ENCODE results near the gene ENOX2. TPM values are rescaled to one million over a fixed set of nuclear protein-coding genes. Genes with fewer than 3 reads are reported as not detected.

The ENOX2 gene
- total and polyA plus RNA-seq, 7 donors, result 4.7 to 13.4 (median 10.5) TPM

DNA sequence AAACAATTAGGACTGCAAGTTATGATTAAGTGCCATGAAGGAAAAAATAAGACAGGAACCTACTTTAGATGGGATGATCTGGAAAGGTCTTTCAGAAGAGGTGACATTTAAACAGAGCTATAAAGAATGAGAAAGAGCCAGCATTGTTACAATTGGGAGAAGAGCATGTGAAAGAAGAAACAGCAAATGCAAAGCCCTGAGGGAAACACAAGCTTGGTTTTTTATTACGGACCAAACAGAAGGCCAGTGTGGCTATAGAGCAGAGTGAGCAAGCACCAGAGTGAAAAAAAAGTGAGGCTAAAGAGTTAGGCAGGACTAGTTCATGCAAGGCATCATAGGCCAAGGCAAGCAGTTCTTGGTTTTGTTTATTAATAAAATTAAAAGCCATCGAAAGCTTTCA is 325.6 kb downstream of the ENOX2 start:
- no peaks in the 10 kb centered on the region for H3K36me3 ChIP-seq (ENCODE audit: insufficient read depth in 1 of 2, low read depth in 1 of 2)
- H3K9me3 ChIP-seq, result no peaks in the 10 kb centered on the region
- no peaks in the 10 kb centered on the region for H3K4me1 ChIP-seq
- DNase-seq, result no peak
- WGBS, 3 donors, result 82 to 85% (median 83%) methylated on average over 2 of the region's 2 CpGs
- H3K4me3 ChIP-seq, result no peak overlapping the region
- intact Hi-C loops (cut with DNase I), result loop anchor here (5.0 kb wide), 1 partner anchor 340 kb away; no protein-coding TSS in a partner anchor
- H3K27me3 ChIP-seq (ENCODE audit: insufficient read depth in 3 of 3, low read length in 2 of 3), result peaks cover 0 to 2% (median 0%) of the 10 kb centered on the region in 3 donors
- no peak overlapping the region for H3K27ac ChIP-seq
- ATAC-seq, result no peak
- TF ChIP-seq, protein P1, sequence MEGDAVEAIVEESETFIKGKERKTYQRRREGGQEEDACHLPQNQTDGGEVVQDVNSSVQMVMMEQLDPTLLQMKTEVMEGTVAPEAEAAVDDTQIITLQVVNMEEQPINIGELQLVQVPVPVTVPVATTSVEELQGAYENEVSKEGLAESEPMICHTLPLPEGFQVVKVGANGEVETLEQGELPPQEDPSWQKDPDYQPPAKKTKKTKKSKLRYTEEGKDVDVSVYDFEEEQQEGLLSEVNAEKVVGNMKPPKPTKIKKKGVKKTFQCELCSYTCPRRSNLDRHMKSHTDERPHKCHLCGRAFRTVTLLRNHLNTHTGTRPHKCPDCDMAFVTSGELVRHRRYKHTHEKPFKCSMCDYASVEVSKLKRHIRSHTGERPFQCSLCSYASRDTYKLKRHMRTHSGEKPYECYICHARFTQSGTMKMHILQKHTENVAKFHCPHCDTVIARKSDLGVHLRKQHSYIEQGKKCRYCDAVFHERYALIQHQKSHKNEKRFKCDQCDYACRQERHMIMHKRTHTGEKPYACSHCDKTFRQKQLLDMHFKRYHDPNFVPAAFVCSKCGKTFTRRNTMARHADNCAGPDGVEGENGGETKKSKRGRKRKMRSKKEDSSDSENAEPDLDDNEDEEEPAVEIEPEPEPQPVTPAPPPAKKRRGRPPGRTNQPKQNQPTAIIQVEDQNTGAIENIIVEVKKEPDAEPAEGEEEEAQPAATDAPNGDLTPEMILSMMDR (IDR thresholded peaks at IDR 0.05), result no peak

DNA sequence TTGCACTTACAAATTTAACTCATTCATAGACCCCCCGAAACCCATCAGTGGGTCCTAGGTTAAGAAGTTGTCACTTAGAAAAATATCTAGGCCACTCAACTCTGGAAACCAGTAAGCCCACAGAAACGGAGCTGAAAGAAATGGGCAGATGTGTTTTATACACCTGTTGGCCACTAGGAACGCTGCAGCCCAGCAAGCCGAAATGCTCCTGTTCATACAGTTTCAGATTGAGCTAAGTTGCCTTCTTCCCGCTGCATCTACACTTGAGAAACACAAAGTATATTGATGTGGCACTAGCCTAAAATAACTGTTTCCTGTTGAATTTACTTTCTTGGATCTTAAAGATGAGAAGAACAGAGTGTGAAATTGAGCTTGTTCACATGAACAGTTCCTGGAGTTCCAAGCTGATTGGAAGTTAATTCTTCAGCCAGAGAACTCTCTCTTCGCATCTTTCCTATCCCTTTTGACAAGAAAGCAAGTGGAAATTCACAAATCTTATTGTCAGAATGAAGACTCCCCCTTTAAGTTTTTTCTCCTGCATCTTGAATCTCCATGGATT is 327.1 kb downstream of the ENOX2 start:
- intact Hi-C loops (cut with DNase I), result loop anchor here (5.0 kb wide), 1 partner anchor 341 kb away; no protein-coding TSS in a partner anchor
- H3K9me3 ChIP-seq, result no peaks in the 10 kb centered on the region
- ATAC-seq (peak in 1 of 4 donors; percentile 46), DNase-seq (peak; percentile 16 to 54)
- no peak overlapping the region for H3K27ac ChIP-seq
- peaks cover 0 to 2% (median 0%) of the 10 kb centered on the region in 3 donors for H3K27me3 ChIP-seq (ENCODE audit: insufficient read depth in 3 of 3, low read length in 2 of 3)
- H3K4me3 ChIP-seq, result no peak overlapping the region
- no peaks in the 10 kb centered on the region for H3K4me1 ChIP-seq
- WGBS, 3 donors, result 26 to 32% (median 29%) methylated on average over 6 of the region's 6 CpGs
- no peaks in the 10 kb centered on the region for H3K36me3 ChIP-seq (ENCODE audit: insufficient read depth in 1 of 2, low read depth in 1 of 2)
- TF ChIP-seq, protein P1 (IDR thresholded peaks at IDR 0.05), result peak; percentile 76

Other genes with a start within 250 kb of the ENOX2 start
- gene ARHGAP36, start 155.1 kb upstream of the ENOX2 start, total RNA-seq, result 1 to 10 TPM in 1 of 4 donors, under 1 TPM in 3; 0.30 to 1.1 (median 0.67) TPM
- under 1 TPM; 0.01 to 0.17 (median 0.08) TPM for gene ARHGAP36, start 155.1 kb upstream of the ENOX2 start, polyA plus RNA-seq

All from psoas muscle (tissue), 8 donors.